Esophagus (tissue), 2 donors: ENCODE results near the gene SNAP23. TPM values are rescaled to one million over a fixed set of nuclear protein-coding genes. Genes with fewer than 3 reads are reported as not detected.

ENCODE experiments used
- H3K27ac ChIP-seq, 2 donors: one replicate each; pipeline ENCODE4 v1.5.1; 2013; ENCODE audit warnings: low read depth in 2 of 2, mild to moderate bottlenecking in 2 of 2, inconsistent platforms in 1 of 2, low read length in 1 of 2, moderate library complexity in 1 of 2
- H3K27me3 ChIP-seq, 2 donors: one replicate each; pipeline ENCODE4 v1.6.1; 2013; ENCODE audit warnings: low read length in 2 of 2, control low read depth in 1 of 2, mild to moderate bottlenecking in 1 of 2; ENCODE audit not compliant: insufficient read depth in 2 of 2, control insufficient read depth in 1 of 2
- H3K36me3 ChIP-seq, 2 donors: one replicate each; pipeline ENCODE4 v1.6.1; 2013; ENCODE audit warnings: low read length in 1 of 2; ENCODE audit not compliant: control insufficient read depth in 2 of 2, insufficient read depth in 2 of 2
- H3K4me1 ChIP-seq, 2 donors: one replicate each; pipeline ENCODE4 v1.6.1; 2013; ENCODE audit warnings: low read length in 1 of 2; ENCODE audit not compliant: control insufficient read depth in 2 of 2, insufficient read depth in 2 of 2
- H3K4me3 ChIP-seq, 2 donors: one replicate each; pipeline ENCODE4 v1.5.1; 2013; ENCODE audit warnings: low read length in 2 of 2, mild to moderate bottlenecking in 2 of 2, low read depth in 1 of 2, moderate library complexity in 1 of 2
- H3K9me3 ChIP-seq, 2 donors: one replicate each; pipeline ENCODE4 v1.6.1; 2013; ENCODE audit warnings: mild to moderate bottlenecking in 2 of 2, low read depth in 1 of 2, low read length in 1 of 2, moderate library complexity in 1 of 2; ENCODE audit not compliant: control insufficient read depth in 2 of 2, insufficient read depth in 1 of 2
- WGBS, 2 donors: extraction: QIAGEN DNeasy Blood & Tissue Kit; methylation state at CpG; one replicate each; pipeline ENCODE4 v1.1.7; 2013; 5-methylcytosine and 5-hydroxymethylcytosine counted together
- polyA plus RNA-seq, 2 donors: library from polyadenylated mRNA; stranded (reverse); fragments of 200-250 nt; gene quantifications; one replicate each; pipeline ENCODE4 v1.2.3, GENCODE V29; 2013
- donor health status: healthy with polysubstance abuse.
- donor health status: Bipolar disorder and iron deficiency.

The SNAP23 gene
- polyA plus RNA-seq, 2 donors = 22.5 to 30.3 TPM

DNA sequence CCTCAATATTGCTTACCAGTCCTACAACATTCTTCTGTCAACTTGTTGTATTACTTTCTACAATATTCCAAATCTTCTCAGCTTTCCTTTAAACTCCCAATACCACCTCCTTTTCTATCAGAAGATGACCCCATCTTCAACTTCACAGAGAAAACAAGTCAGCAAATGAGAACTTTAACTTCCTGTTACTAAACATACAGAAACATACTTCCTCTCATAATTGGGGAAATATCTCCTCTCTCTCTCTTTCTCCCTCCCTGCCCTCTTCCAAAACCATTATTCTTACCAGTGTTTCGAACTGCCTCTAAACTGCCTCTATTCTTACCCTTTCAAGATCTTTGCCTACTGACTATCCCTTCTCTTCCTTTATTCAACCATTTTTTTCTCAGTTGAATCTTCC is 1.8 kb upstream of the SNAP23 start:
- H3K27me3 ChIP-seq = no peaks in the 10 kb centered on the region
- H3K4me1 ChIP-seq = peaks cover 0 to 2% of the 10 kb centered on the region in 2 donors
- H3K4me3 ChIP-seq = no peak overlapping the region
- no peaks in the 10 kb centered on the region for H3K9me3 ChIP-seq
- WGBS, 2 donors = 85 to 96% methylated on average over 1 of the region's 1 CpG
- H3K36me3 ChIP-seq = no peaks in the 10 kb centered on the region
- no peak overlapping the region for H3K27ac ChIP-seq

- Histone ChIP-seq H3K27ac (peak overlapping the region; percentile 90 to 92), H3K27me3 (no peaks in the 10 kb centered on the region), H3K4me3 (peak overlapping the region; percentile 79 to 97), H3K4me1 (no peaks in the 10 kb centered on the region), H3K36me3 (no peaks in the 10 kb centered on the region), H3K9me3 (no peaks in the 10 kb centered on the region)
- 3 to 4% methylated on average over 10 of the region's 10 CpGs for WGBS, 2 donors
Measured at GRCh38 chr15:42494998-42495360, 455 bp upstream of the SNAP23 start.

DNA sequence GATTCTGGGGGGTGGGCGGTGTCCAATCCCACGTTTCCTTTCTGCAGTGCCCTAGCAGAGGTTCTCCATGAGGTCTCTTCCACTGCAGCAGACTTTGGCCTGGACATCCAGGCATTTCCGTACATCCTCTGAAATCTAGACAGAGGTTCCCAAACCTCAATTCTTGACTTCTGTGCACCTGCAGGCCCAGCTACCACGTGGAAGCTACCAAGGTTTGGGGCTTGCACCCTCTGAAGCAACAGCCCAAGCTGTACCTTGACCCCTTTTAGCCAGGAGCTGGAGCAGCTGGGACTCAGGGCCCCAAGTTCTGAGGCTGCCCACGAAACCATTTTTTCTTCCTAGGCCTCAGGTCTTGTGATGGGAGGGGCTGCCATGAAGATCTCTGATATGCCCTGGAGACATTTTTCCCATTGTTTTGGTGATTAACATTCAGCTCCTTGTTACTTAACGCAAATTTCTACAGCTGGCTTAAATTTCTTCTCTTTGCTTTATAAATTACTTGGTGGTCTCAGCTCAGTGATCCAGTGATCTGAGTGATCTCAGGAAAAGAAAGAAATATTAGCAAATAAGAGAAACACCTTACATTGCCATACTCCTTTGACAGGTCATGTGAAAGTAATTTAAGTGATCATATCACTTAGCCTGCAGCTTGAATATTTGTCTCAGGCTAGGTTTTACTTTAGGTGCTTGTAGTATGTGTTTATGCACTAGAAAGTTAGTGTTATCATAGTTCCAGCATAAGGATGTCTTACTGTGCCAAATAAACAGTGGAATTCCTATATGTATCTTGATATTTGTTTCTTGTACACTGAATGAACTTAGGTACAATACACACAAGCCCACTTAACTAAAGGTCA is 3.0 kb downstream of the SNAP23 start:
- no peaks in the 10 kb centered on the region for H3K4me1 ChIP-seq
- no peak overlapping the region for H3K4me3 ChIP-seq
- no peaks in the 10 kb centered on the region for H3K9me3 ChIP-seq
- peak overlapping the region in 1 of 2 donors; percentile 42 for H3K27ac ChIP-seq
- WGBS, 2 donors = 60 to 69% methylated on average over 6 of the region's 6 CpGs
- no peaks in the 10 kb centered on the region for H3K27me3 ChIP-seq
- no peaks in the 10 kb centered on the region for H3K36me3 ChIP-seq

DNA sequence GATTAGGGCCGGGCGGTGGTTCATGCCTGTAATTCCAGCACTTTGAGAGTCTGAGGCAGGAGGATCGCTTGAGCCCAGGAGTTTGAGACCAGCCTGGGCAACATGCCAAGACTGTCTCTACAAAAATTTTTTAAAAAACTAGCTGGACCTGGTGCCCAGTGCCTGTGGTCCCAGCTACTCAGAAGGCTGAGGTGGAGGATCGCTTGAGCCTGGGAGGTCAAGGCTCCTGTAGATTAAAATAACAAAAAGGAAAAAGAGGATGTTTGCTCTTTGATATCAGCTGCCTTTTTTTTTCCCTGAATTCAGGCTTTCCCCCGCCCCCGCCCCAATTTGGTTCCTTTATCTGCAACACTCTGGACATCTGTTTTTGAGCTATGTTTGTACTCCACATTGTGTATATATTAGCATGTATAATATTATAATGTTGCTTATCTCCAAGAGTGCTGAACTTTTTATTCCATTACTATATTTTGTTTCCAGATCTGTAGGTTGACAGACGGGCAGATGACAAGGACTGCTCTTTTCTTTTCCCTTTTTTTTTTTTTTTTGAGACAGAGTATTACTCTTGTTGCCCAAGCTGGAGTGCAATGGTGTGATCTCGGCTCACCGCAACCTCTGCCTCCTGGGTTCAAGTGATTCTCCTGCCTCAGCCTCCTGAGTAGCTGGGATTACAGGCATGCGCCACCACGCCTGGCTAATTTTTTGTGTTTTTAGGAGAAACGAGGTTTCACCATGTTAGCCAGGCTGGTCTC is 4.6 kb downstream of the SNAP23 start:
- no peaks in the 10 kb centered on the region for H3K9me3 ChIP-seq
- H3K27me3 ChIP-seq = no peaks in the 10 kb centered on the region
- H3K4me1 ChIP-seq = no peaks in the 10 kb centered on the region
- no peaks in the 10 kb centered on the region for H3K36me3 ChIP-seq
- no peak overlapping the region for H3K27ac ChIP-seq
- WGBS, 2 donors = 82 to 88% methylated on average over 12 of the region's 12 CpGs
- H3K4me3 ChIP-seq = no peak overlapping the region

DNA sequence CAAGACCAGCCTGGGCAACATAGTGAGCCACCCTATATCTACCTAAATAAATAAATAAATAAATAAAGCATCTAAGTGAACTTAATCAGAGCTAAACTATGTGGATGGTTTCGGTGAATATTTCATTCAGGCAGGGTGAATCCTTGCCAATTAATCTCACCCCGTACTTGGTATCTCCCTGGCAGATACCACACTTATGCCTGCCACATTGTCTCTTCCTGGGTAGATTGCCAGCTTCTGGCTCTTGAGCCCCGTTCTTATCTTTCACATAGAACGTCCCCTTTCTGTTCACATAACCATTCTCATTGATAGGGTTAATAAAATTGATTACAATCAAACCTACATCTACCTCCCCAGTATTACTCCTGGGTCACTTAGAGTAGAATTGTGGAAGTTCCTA is 7.0 kb downstream of the SNAP23 start:
- 76% methylated on average over 4 of the region's 4 CpGs for WGBS, 2 donors
- no peaks in the 10 kb centered on the region for H3K27me3 ChIP-seq
- no peaks in the 10 kb centered on the region for H3K4me1 ChIP-seq
- H3K4me3 ChIP-seq = no peak overlapping the region
- no peaks in the 10 kb centered on the region for H3K9me3 ChIP-seq
- no peaks in the 10 kb centered on the region for H3K36me3 ChIP-seq
- no peak overlapping the region for H3K27ac ChIP-seq

DNA sequence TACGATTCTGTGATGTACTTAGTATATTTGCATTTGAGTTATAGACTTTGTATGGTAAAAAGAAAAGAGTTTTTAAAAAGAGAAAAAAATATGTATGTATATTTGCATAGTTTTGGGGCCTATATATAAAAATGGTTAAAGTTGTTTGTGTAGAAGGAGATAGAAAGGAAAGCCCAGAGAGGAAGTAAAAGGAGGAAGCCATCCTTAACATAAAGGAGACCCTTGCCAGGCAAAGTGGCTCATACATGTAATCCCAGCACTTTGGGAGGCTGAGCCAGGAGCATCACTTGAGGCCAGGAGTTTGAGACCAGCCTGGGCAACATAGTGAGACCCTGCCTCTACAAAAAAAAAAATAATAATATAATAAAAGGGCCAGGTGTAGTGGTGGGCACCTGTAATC is 8.4 kb downstream of the SNAP23 start:
- H3K4me3 ChIP-seq = no peak overlapping the region
- WGBS, 2 donors = 72 to 88% methylated on average over 1 of the region's 1 CpG
- no peaks in the 10 kb centered on the region for H3K27me3 ChIP-seq
- no peak overlapping the region for H3K27ac ChIP-seq
- H3K4me1 ChIP-seq = no peaks in the 10 kb centered on the region
- no peaks in the 10 kb centered on the region for H3K36me3 ChIP-seq
- H3K9me3 ChIP-seq = no peaks in the 10 kb centered on the region

- 65 to 69% methylated on average over 3 of the region's 3 CpGs for WGBS, 2 donors
- no peak overlapping the region for H3K4me3 ChIP-seq
- H3K27ac ChIP-seq = no peak overlapping the region
- H3K36me3 ChIP-seq = no peaks in the 10 kb centered on the region
- no peaks in the 10 kb centered on the region for H3K4me1 ChIP-seq
- H3K9me3 ChIP-seq = no peaks in the 10 kb centered on the region
- H3K27me3 ChIP-seq = no peaks in the 10 kb centered on the region
Measured at GRCh38 chr15:42504631-42505030, 9.2 kb downstream of the SNAP23 start.

GRCh38 chr15:42507514-42507913 is 12.1 kb downstream of the SNAP23 start:
- Histone ChIP-seq H3K9me3 (no peaks in the 10 kb centered on the region), H3K4me1 (no peaks in the 10 kb centered on the region), H3K4me3 (no peak overlapping the region), H3K27ac (no peak overlapping the region), H3K36me3 (no peaks in the 10 kb centered on the region), H3K27me3 (no peaks in the 10 kb centered on the region)
- whole genome bisulfite sequencing, 2 donors = 82 to 87% methylated on average over 4 of the region's 4 CpGs

- Histone ChIP-seq H3K27me3 (no peaks in the 10 kb centered on the region), H3K27ac (no peak overlapping the region), H3K9me3 (no peaks in the 10 kb centered on the region), H3K4me3 (no peak overlapping the region), H3K36me3 (no peaks in the 10 kb centered on the region), H3K4me1 (no peaks in the 10 kb centered on the region)
- WGBS, 2 donors = 63 to 72% methylated on average over 9 of the region's 9 CpGs
Measured at GRCh38 chr15:42508263-42508690, 12.8 kb downstream of the SNAP23 start.
